Esophagus (tissue), 2 donors: ENCODE results near the gene ATOH8. TPM values are rescaled to one million over a fixed set of nuclear protein-coding genes. Genes with fewer than 3 reads are reported as not detected.

Experiments used
- H3K27ac ChIP-seq, 2 donors: one replicate each; pipeline ENCODE4 v1.5.1; 2013; ENCODE audit warnings: low read depth in 2 of 2, mild to moderate bottlenecking in 2 of 2, inconsistent platforms in 1 of 2, low read length in 1 of 2, moderate library complexity in 1 of 2
- H3K27me3 ChIP-seq, 2 donors: one replicate each; pipeline ENCODE4 v1.6.1; 2013; ENCODE audit warnings: low read length in 2 of 2, control low read depth in 1 of 2, mild to moderate bottlenecking in 1 of 2; ENCODE audit not compliant: insufficient read depth in 2 of 2, control insufficient read depth in 1 of 2
- H3K36me3 ChIP-seq, 2 donors: one replicate each; pipeline ENCODE4 v1.6.1; 2013; ENCODE audit warnings: low read length in 1 of 2; ENCODE audit not compliant: control insufficient read depth in 2 of 2, insufficient read depth in 2 of 2
- H3K4me1 ChIP-seq, 2 donors: one replicate each; pipeline ENCODE4 v1.6.1; 2013; ENCODE audit warnings: low read length in 1 of 2; ENCODE audit not compliant: control insufficient read depth in 2 of 2, insufficient read depth in 2 of 2
- H3K4me3 ChIP-seq, 2 donors: one replicate each; pipeline ENCODE4 v1.5.1; 2013; ENCODE audit warnings: low read length in 2 of 2, mild to moderate bottlenecking in 2 of 2, low read depth in 1 of 2, moderate library complexity in 1 of 2
- H3K9me3 ChIP-seq, 2 donors: one replicate each; pipeline ENCODE4 v1.6.1; 2013; ENCODE audit warnings: mild to moderate bottlenecking in 2 of 2, low read depth in 1 of 2, low read length in 1 of 2, moderate library complexity in 1 of 2; ENCODE audit not compliant: control insufficient read depth in 2 of 2, insufficient read depth in 1 of 2
- WGBS, 2 donors: extraction: QIAGEN DNeasy Blood & Tissue Kit; methylation state at CpG; one replicate each; pipeline ENCODE4 v1.1.7; 2013; 5-methylcytosine and 5-hydroxymethylcytosine counted together
- polyA plus RNA-seq, 2 donors: library from polyadenylated mRNA; stranded (reverse); fragments of 200-250 nt; gene quantifications; one replicate each; pipeline ENCODE4 v1.2.3, GENCODE V29; 2013
- donor health status: healthy with polysubstance abuse.
- donor health status: Bipolar disorder and iron deficiency.

ATOH8 gene
- polyA plus RNA-seq, 2 donors: 3.0 to 5.9 TPM

DNA sequence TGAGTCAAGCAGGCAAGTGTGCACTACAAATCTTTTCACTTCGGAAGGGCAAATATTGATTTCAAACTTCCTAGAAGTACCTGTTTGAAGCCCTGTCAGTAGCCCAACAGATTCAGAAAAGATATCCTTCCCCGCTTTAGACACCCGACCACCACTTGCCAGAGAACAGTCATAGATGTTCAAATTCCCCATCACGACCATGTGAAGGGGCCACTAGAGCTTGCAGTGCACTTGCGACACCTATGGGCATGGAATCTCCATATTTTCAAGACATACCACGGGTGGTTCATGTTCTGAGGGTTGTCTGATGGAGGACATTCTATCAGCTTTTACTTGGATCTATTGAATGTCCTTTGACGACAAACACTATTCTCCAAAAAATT is 35.8 kb upstream of the ATOH8 start:
- H3K4me3 ChIP-seq: no peak overlapping the region
- no peak overlapping the region for H3K27ac ChIP-seq
- peaks cover 0 to 3% of the 10 kb centered on the region in 2 donors for H3K4me1 ChIP-seq
- H3K9me3 ChIP-seq: no peaks in the 10 kb centered on the region
- H3K36me3 ChIP-seq: no peaks in the 10 kb centered on the region
- WGBS, 2 donors: 80 to 83% methylated on average over 7 of the region's 7 CpGs
- H3K27me3 ChIP-seq: no peaks in the 10 kb centered on the region

DNA sequence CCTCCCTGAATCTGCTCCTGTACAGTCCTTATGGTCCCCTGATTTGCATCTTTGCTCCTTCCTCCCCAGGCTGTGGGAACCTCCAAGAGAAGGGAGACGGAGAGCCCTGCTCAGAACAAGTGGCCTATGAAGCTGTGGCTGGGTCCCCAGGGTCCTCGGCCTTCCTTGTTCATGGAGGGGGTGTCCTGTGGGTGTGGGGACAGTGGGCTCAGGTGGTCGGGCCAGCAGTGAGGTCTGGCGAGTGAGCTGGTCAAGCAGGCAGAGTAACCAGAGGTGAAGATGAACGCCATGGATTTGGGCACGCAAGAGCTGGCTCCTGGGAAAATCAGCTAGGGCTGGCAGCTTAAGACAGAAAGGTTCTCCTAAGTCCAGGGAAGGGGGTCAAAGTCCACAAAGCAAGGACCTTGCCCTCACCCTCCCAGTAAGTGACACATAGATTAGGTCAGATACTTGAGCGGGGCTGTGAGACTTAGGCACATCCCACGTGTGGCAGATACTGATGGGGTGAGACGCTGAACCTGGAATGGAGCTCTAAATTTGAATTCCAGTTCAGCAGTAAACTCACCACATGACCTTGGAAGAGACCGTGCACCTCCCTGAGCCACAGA is 34.8 kb upstream of the ATOH8 start:
- Histone ChIP-seq H3K27me3 (no peaks in the 10 kb centered on the region), H3K9me3 (no peaks in the 10 kb centered on the region), H3K4me3 (no peak overlapping the region), H3K4me1 (peaks cover 0 to under 1% of the 10 kb centered on the region in 2 donors), H3K27ac (no peak overlapping the region), H3K36me3 (no peaks in the 10 kb centered on the region)
- WGBS, 2 donors: 76 to 93% methylated on average over 10 of the region's 10 CpGs

DNA sequence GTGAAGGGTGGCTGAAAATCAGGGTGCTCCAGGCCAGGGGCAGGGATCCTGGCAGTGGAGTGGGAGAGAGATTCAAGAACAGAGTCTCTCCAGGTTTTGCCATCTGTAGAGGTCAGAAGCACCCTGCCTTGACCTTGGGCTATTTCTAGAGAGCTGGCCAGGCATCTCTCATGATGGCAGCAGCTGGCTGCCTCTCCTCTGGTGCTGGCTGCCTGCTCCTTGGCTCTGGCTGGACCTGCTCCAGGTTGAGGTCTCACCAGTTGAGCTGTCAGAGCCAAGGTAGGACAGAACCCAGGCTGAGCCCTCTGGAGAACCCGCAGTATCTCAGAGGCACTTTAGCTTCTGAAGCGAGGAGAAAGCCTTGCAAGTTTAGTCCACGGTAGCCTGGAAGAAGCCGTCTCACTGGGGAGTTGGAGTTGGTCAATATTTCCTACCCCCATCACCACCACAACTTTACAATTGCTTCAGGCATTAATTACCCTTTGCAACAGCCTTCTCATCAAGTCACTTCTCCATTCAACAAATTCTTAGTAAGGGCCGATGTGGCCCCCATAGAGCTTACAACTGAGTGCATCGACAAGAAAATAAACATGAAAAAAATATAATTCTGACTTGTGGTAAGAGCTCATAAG is 34.1 kb upstream of the ATOH8 start:
- Histone ChIP-seq H3K36me3 (no peaks in the 10 kb centered on the region), H3K4me3 (no peak overlapping the region), H3K9me3 (no peaks in the 10 kb centered on the region), H3K4me1 (no peaks in the 10 kb centered on the region), H3K27me3 (no peaks in the 10 kb centered on the region), H3K27ac (no peak overlapping the region)
- WGBS, 2 donors: 88 to 91% methylated on average over 6 of the region's 6 CpGs

DNA sequence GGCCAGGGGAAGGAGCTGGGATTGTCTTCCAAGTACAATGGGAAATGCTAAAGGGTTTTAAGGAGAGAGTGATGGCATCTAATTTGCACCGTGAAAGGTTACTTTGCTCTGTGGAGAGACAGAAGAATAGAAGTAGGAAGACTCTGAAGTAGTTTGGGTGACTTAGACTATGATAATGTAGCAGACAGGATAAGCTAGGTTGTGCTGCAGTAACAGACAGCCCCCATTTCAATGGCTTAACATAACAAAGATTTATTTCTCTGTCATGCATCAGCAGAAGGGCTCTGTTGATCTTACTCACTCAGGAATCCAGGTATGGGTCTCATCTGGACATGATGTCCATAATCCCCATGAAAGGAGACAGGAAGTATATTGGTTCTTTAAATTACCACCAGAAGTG is 33.3 kb upstream of the ATOH8 start:
- no peak overlapping the region for H3K27ac ChIP-seq
- H3K27me3 ChIP-seq: no peaks in the 10 kb centered on the region
- no peaks in the 10 kb centered on the region for H3K36me3 ChIP-seq
- H3K4me1 ChIP-seq: no peaks in the 10 kb centered on the region
- H3K4me3 ChIP-seq: no peak overlapping the region
- no peaks in the 10 kb centered on the region for H3K9me3 ChIP-seq
- 81 to 86% methylated on average over 1 of the region's 1 CpG for WGBS, 2 donors

DNA sequence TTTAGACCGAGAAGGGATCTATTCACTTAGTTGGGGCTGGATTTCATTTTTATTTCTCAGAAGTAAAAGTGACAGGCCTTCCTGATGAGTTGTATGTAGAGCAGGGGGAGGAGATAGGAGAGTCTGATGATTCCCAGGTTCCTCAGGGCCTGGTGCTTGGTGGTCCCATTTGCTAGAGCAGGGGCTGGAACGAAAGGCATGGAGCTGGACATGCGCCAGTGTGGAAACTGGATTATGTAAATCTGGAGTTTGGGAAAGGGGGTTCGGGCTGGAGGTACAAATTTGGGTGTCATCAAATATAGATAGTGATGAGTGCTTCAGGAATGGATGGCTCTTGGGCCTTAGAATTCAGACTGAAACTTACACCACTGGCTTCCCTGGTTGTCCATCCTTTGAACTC is 32.1 kb upstream of the ATOH8 start:
- WGBS, 2 donors: 88 to 89% methylated on average over 4 of the region's 4 CpGs
- H3K27me3 ChIP-seq: no peaks in the 10 kb centered on the region
- H3K9me3 ChIP-seq: no peaks in the 10 kb centered on the region
- no peak overlapping the region for H3K27ac ChIP-seq
- H3K36me3 ChIP-seq: no peaks in the 10 kb centered on the region
- H3K4me1 ChIP-seq: no peaks in the 10 kb centered on the region
- no peak overlapping the region for H3K4me3 ChIP-seq

DNA sequence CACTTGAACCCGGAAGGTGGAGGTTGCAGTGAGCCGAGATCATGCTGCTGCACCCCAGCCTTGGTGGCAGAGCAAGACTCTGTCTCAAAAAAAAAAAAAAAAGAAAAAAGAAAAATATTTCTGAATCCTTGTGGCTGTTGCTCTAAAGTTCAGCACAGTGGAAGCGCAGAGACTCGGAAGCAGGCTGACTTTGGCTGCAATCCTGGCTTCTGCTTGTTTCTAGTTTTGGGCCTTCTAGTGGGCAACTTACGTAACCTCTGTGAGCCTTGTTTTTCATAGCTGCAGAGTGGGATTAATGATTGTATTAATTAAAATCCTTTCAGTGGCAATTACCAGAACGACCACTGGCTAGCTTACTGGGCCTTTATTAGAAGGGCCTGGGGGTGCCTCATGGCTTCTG is 31.3 kb upstream of the ATOH8 start:
- 86 to 90% methylated on average over 6 of the region's 6 CpGs for WGBS, 2 donors
- H3K4me3 ChIP-seq: no peak overlapping the region

DNA sequence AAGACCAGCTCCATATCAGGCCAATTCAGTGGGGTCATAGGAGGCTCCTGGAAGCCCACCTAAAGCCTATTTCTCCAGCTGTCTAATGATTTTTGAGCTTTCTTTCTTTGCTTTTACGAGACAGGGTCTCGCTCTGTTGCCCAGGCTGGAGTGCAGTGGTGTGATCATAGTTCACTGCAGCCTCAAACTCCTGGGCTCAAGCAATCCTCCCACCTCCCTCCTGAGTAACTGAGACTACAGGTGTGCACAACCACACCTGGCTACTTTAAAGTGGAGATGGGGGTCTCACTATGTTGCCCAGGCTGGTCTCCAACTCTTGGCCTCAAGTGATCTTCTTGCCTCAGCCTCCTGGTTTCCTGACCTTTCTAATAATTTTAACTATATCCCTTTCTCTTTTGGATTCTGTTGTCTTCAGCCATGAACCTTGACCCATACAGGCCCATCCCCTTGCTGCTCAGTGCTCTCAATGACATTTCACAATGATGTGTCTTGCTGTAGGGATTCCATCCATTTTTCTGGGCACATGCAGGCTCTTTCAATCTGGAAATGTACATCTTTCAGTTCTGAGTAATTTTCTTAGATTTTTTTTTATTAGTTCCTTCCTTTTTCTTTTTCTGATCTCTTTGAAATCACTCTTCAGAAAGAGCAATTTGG is 30.0 kb upstream of the ATOH8 start:
- Histone ChIP-seq H3K27me3 (no peaks in the 10 kb centered on the region), H3K4me1 (peaks cover 1 to 2% of the 10 kb centered on the region in 2 donors), H3K9me3 (no peaks in the 10 kb centered on the region), H3K27ac (no peak overlapping the region), H3K36me3 (no peaks in the 10 kb centered on the region), H3K4me3 (no peak overlapping the region)
- 94 to 97% methylated on average over 2 of the region's 2 CpGs for WGBS, 2 donors

More for the DNA sequence above, 31.3 kb upstream of the ATOH8 start:
- Histone ChIP-seq H3K4me1 (no peaks in the 10 kb centered on the region), H3K36me3 (no peaks in the 10 kb centered on the region), H3K27ac (no peak overlapping the region), H3K9me3 (no peaks in the 10 kb centered on the region), H3K27me3 (no peaks in the 10 kb centered on the region)

DNA sequence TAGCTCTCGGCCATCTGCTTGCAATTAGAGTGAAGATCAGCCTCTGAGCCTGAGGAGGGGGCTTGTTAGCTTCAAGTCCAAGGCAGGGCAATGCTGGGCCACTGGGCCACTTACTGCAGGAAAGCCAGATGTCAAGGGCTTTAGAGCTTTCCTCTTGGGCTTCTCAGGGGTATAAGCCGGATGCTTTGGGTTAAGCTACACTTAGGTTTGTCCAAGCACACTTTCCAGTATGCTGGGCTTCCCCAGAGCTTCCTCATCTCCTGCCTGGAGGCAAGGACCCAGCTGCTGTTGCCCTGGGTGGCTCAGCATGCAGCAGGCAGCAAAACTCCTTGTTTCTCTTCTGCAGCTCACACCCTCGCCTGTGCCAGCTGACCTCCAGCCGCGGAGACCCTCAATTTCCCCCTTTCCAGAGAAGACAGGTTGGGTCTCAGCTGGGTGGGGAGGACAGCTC is 29.0 kb upstream of the ATOH8 start:
- Histone ChIP-seq H3K4me1 (peaks cover 2% of the 10 kb centered on the region in 2 donors), H3K27me3 (no peaks in the 10 kb centered on the region)
- WGBS, 2 donors: 82 to 91% methylated on average over 5 of the region's 5 CpGs

DNA sequence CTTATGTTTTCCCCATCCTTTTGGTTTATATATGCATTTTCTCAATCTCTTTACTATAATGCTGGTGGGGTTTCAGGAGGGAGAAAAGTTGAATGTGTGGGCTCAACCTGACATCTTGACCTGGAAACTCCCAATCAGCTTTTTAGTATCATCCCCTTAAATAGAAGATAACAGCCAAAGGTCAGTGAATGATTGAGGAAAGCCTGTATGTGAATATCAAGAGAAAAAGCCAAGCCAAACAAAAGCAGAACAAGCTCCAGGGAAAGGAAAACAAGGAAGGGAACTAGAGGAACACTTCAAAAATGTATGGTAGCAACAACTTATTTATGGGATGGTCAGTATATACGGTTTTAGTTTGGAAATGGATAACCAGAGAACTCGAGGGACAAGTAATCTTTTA is 28.3 kb upstream of the ATOH8 start:
- Histone ChIP-seq H3K4me1 (peaks cover 2% of the 10 kb centered on the region in 2 donors), H3K36me3 (no peaks in the 10 kb centered on the region), H3K4me3 (no peak overlapping the region), H3K27me3 (no peaks in the 10 kb centered on the region), H3K27ac (no peak overlapping the region), H3K9me3 (no peaks in the 10 kb centered on the region)
- WGBS, 2 donors: 58 to 59% methylated on average over 2 of the region's 2 CpGs

More for the DNA sequence above, 29.0 kb upstream of the ATOH8 start:
- Histone ChIP-seq H3K27ac (no peak overlapping the region), H3K9me3 (no peaks in the 10 kb centered on the region), H3K36me3 (no peaks in the 10 kb centered on the region), H3K4me3 (no peak overlapping the region)
